Endothelial cell of umbilical vein (primary cell): ENCODE data around the gene ERBB3.

Experiments used
- CTCF ChIP-seq, 2 donors: IDR thresholded peaks; 1 replicate in 1 of 2; 2 replicates in 1 of 2; pipeline ENCODE4 v1.5.1; 2011; ENCODE audit warnings: low read length in 2 of 2, mild to moderate bottlenecking in 2 of 2, moderate library complexity in 2 of 2, control low read depth in 1 of 2, inconsistent platforms in 1 of 2, low read depth in 1 of 2; ENCODE audit not compliant: insufficient read depth in 1 of 2; ENCODE audit errors: extremely low read depth in 1 of 2
- EZH2 ChIP-seq: IDR thresholded peaks from 2 replicates; pipeline ENCODE4 v1.6.1; 2012; ENCODE audit warnings: borderline replicate concordance, low read depth, mild to moderate bottlenecking, moderate library complexity, low read length, inconsistent platforms; ENCODE audit not compliant: severe bottlenecking
- FOS ChIP-seq: IDR thresholded peaks from 2 replicates; pipeline ENCODE4 v1.6.1; 2011; ENCODE audit warnings: mild to moderate bottlenecking, low read length, moderate library complexity, borderline replicate concordance; ENCODE audit not compliant: insufficient read depth
- GATA2 ChIP-seq: IDR thresholded peaks from 2 replicates; pipeline ENCODE4 v1.7.0; 2011; ENCODE audit warnings: low read depth, mild to moderate bottlenecking, moderate library complexity, mixed read lengths, low read length; ENCODE audit not compliant: insufficient read length, insufficient read depth
- JUN ChIP-seq: IDR thresholded peaks from 2 replicates; pipeline ENCODE4 v1.6.1; 2011; ENCODE audit warnings: borderline replicate concordance, low read depth; ENCODE audit not compliant: insufficient read length, insufficient read depth
- MAX ChIP-seq: IDR thresholded peaks from 2 replicates; pipeline ENCODE4 v1.6.1; 2011; ENCODE audit not compliant: insufficient read depth, insufficient read length
- MYC ChIP-seq: IDR thresholded peaks from one replicate; pipeline ENCODE4 v1.6.1; 2011; ENCODE audit warnings: mild to moderate bottlenecking, low read depth, low read length
- POLR2A ChIP-seq: IDR thresholded peaks from 2 replicates; pipeline ENCODE4 v1.6.1; 2012; ENCODE audit warnings: low read depth, mild to moderate bottlenecking, control low read depth, low read length
- POLR2AphosphoS5 ChIP-seq: IDR thresholded peaks from 2 replicates; pipeline ENCODE4 v1.6.1; 2012; ENCODE audit warnings: low read depth, mild to moderate bottlenecking, control low read depth, low read length, moderate library complexity; ENCODE audit not compliant: insufficient read depth

GRCh38 chr12:56127888-56128669 is 48.1 kb downstream of the ERBB3 start, which contains the start of gene ESYT1:
- TF ChIP-seq CTCF (IDR thresholded peaks at IDR 0.05; ENCODE audit: extremely low read depth in 1 of 2, insufficient read depth in 1 of 2, low read depth in 1 of 2, low read length in 2 of 2) = no peak
- TF ChIP-seq POLR2A = peak; percentile 82
- TF ChIP-seq FOS = no peak
- TF ChIP-seq MYC = no peak
- peak; percentile 77 for TF ChIP-seq MAX
- TF ChIP-seq POLR2AphosphoS5 = peak; percentile 45
- TF ChIP-seq EZH2 = no peak
- TF ChIP-seq JUN = peak; percentile 89
- TF ChIP-seq GATA2 = no peak
